Endothelial cell of umbilical vein (primary cell): ENCODE data around the gene WWC1. TPM values are rescaled to one million over a fixed set of nuclear protein-coding genes. Genes with fewer than 3 reads are reported as not detected.

Experiments
- BruUV-seq: library from RNA; stranded (reverse); fragments of 400-500 nt; replicated peaks from 2 replicates; lab custom pipeline; 2021; lab: Mats Ljungman, UMichigan
- CTCF ChIA-PET: fragments of 300-600, 350-600 bp; sonication (Branson Sonifier 250); formaldehyde crosslinking; loops from one replicate; lab custom pipeline; 2021; ENCODE audit warnings: antibody characterized with exemption, inconsistent platforms; lab: Charles Lee
- POLR2A ChIA-PET: fragments of 300-600, 350-600 bp; sonication (Branson Sonifier 250); formaldehyde crosslinking; loops from one replicate; lab custom pipeline; 2021; ENCODE audit warnings: antibody characterized with exemption, inconsistent platforms; lab: Charles Lee
- DNase-seq: peaks from one replicate; pipeline ENCODE4 v3.0.0-alpha.2; 2011; ENCODE audit warnings: low read depth, low spot score
- FAIRE-seq: peaks from 2 replicates; lab custom pipeline; 2011; peaks lifted over from hg19 to GRCh38; lab: Jason Lieb, UNC
- H2AFZ ChIP-seq: 2 replicates; pipeline ENCODE4 v1.6.0; 2012; ENCODE audit warnings: low read depth, low read length, control low read depth, inconsistent platforms
- H3K27ac ChIP-seq: 2 replicates; pipeline ENCODE4 v1.5.1; 2011; ENCODE audit warnings: low read depth, mild to moderate bottlenecking, control low read depth, low read length, moderate library complexity; ENCODE audit not compliant: insufficient read depth
- H3K27me3 ChIP-seq, 2 experiments: 2 replicates each; pipeline versions ENCODE4 v1.6.0 to v1.6.1; 2011; ENCODE audit warnings: low read length in 2 of 2, mixed read lengths in 1 of 2; ENCODE audit not compliant: control insufficient read depth in 2 of 2, insufficient read depth in 2 of 2
- H3K36me3 ChIP-seq, 2 experiments: 2 replicates in 1 of 2; 3 replicates in 1 of 2; pipeline ENCODE4 v1.5.1; 2011; ENCODE audit warnings: low read length in 2 of 2, mild to moderate bottlenecking in 1 of 2, moderate library complexity in 1 of 2; ENCODE audit not compliant: control insufficient read depth in 2 of 2, insufficient read depth in 2 of 2; ENCODE audit errors: extremely low read depth in 1 of 2
- H3K4me1 ChIP-seq: 3 replicates; pipeline ENCODE4 v1.5.1; 2011; ENCODE audit warnings: mild to moderate bottlenecking, low read length; ENCODE audit not compliant: control insufficient read depth, insufficient read depth; ENCODE audit errors: extremely low read depth
- H3K4me2 ChIP-seq: 2 replicates; pipeline ENCODE4 v1.6.1; 2011; ENCODE audit warnings: low read length, control low read depth, mixed read lengths; ENCODE audit not compliant: insufficient read depth
- H3K4me3 ChIP-seq, 3 experiments: fragments of 200-600 bp in 1 of 3; sonication (generic), shearing (Covaris generic) in 1 of 3; replicated peaks in 1 of 3; 2 replicates each; pipeline ENCODE4 v1.5.1; 2011 to 2016; ENCODE audit warnings: control low read depth in 3 of 3, low read length in 3 of 3, mild to moderate bottlenecking in 2 of 3, inconsistent platforms in 1 of 3, low read depth in 1 of 3, moderate library complexity in 1 of 3; ENCODE audit not compliant: insufficient read depth in 1 of 3
- H3K79me2 ChIP-seq: 2 replicates; pipeline ENCODE4 v1.6.0; 2012; ENCODE audit warnings: low read length, inconsistent platforms; ENCODE audit not compliant: control insufficient read depth, insufficient read depth
- H3K9ac ChIP-seq: replicated peaks from 2 replicates; pipeline ENCODE3; 2011; ENCODE audit warnings: low read length, control low read depth; ENCODE audit not compliant: insufficient read depth; ENCODE audit errors: extremely low read depth
- H3K9me1 ChIP-seq: replicated peaks from 3 replicates; pipeline ENCODE4 v1.6.0; 2011; ENCODE audit warnings: mild to moderate bottlenecking, low read length; ENCODE audit not compliant: control insufficient read depth, insufficient read depth; ENCODE audit errors: extremely low read depth
- H3K9me3 ChIP-seq: replicated peaks from 2 replicates; pipeline ENCODE4 v1.5.1; 2012; ENCODE audit warnings: low read length, inconsistent platforms; ENCODE audit not compliant: control insufficient read depth, insufficient read depth
- H4K20me1 ChIP-seq: replicated peaks from 2 replicates; pipeline ENCODE3; 2011; ENCODE audit warnings: mild to moderate bottlenecking, low read length; ENCODE audit not compliant: control insufficient read depth, insufficient read depth; ENCODE audit errors: extremely low read depth
- EZH2 ChIP-seq: IDR thresholded peaks from 2 replicates; pipeline ENCODE4 v1.6.1; 2012; ENCODE audit warnings: borderline replicate concordance, low read depth, mild to moderate bottlenecking, moderate library complexity, low read length, inconsistent platforms; ENCODE audit not compliant: severe bottlenecking
- FOS ChIP-seq: IDR thresholded peaks from 2 replicates; pipeline ENCODE4 v1.6.1; 2011; ENCODE audit warnings: mild to moderate bottlenecking, low read length, moderate library complexity, borderline replicate concordance; ENCODE audit not compliant: insufficient read depth
- GATA2 ChIP-seq: IDR thresholded peaks from 2 replicates; pipeline ENCODE4 v1.7.0; 2011; ENCODE audit warnings: low read depth, mild to moderate bottlenecking, moderate library complexity, mixed read lengths, low read length; ENCODE audit not compliant: insufficient read length, insufficient read depth
- JUN ChIP-seq: IDR thresholded peaks from 2 replicates; pipeline ENCODE4 v1.6.1; 2011; ENCODE audit warnings: borderline replicate concordance, low read depth; ENCODE audit not compliant: insufficient read length, insufficient read depth
- MYC ChIP-seq: IDR thresholded peaks from one replicate; pipeline ENCODE4 v1.6.1; 2011; ENCODE audit warnings: mild to moderate bottlenecking, low read depth, low read length
- POLR2A ChIP-seq: IDR thresholded peaks from 2 replicates; pipeline ENCODE4 v1.6.1; 2012; ENCODE audit warnings: low read depth, mild to moderate bottlenecking, control low read depth, low read length
- POLR2AphosphoS5 ChIP-seq: IDR thresholded peaks from 2 replicates; pipeline ENCODE4 v1.6.1; 2012; ENCODE audit warnings: low read depth, mild to moderate bottlenecking, control low read depth, low read length, moderate library complexity; ENCODE audit not compliant: insufficient read depth
- dilution Hi-C: fragments of 300-500 bp; cut with MboI; formaldehyde crosslinking; loops from one replicate; pipeline ENCODE4 v1.15.0; 2019; ENCODE audit warnings: low sequenced_read_pairs; ENCODE audit not compliant: extremely low pct_ligation_motif_present
- intact Hi-C: fragments of 100-400 bp; cut with micrococcal nuclease; formaldehyde crosslinking; loops from one replicate; pipeline ENCODE4 v1.10.0; 2022
- polyA plus RNA-seq, 4 experiments: library from polyadenylated mRNA; depleted of rRNA in 3 of 4; stranded (reverse) in 3 of 4; unstranded in 1 of 4; fragments of >200 nt; gene quantifications; 2 replicates each; pipeline versions ENCODE4 v1.2.1 to v1.2.3, GENCODE V29; 2011 to 2012; ENCODE audit warnings: missing spikeins in 1 of 4
- total RNA-seq: library from RNA; stranded (reverse); gene quantifications from 2 replicates; pipeline ENCODE4 v1.2.3, GENCODE V29; 2021
- TF ChIP-seq, protein P1 (sequence below), 2 donors: IDR thresholded peaks; 1 replicate in 1 of 2; 2 replicates in 1 of 2; pipeline ENCODE4 v1.5.1; 2011; ENCODE audit warnings: low read length in 2 of 2, mild to moderate bottlenecking in 2 of 2, moderate library complexity in 2 of 2, control low read depth in 1 of 2, inconsistent platforms in 1 of 2, low read depth in 1 of 2; ENCODE audit not compliant: insufficient read depth in 1 of 2; ENCODE audit errors: extremely low read depth in 1 of 2
- TF ChIP-seq, protein P2 (sequence below): IDR thresholded peaks from 2 replicates; pipeline ENCODE4 v1.6.1; 2011; ENCODE audit not compliant: insufficient read depth, insufficient read length

Gene WWC1
- total and polyA plus RNA-seq, 2 donors (not counting 3 experiments of a cell fraction or from before 2014, with no cell fraction given): 0.03 to 0.91 TPM

GRCh38 chr5:168375214-168375613 lies 83.8 kb downstream of the WWC1 start:
- H2AFZ ChIP-seq: no peak overlapping the region
- no peaks in the 10 kb centered on the region for H3K4me1 ChIP-seq
- no peak overlapping the region for H3K4me3 ChIP-seq
- no peaks in the 10 kb centered on the region for H3K36me3 ChIP-seq
- DNase-seq (no peak), FAIRE-seq (no peak)
- no peaks in the 10 kb centered on the region for H3K79me2 ChIP-seq
- H3K27ac ChIP-seq: no peak overlapping the region
- TF ChIP-seq, protein P1, sequence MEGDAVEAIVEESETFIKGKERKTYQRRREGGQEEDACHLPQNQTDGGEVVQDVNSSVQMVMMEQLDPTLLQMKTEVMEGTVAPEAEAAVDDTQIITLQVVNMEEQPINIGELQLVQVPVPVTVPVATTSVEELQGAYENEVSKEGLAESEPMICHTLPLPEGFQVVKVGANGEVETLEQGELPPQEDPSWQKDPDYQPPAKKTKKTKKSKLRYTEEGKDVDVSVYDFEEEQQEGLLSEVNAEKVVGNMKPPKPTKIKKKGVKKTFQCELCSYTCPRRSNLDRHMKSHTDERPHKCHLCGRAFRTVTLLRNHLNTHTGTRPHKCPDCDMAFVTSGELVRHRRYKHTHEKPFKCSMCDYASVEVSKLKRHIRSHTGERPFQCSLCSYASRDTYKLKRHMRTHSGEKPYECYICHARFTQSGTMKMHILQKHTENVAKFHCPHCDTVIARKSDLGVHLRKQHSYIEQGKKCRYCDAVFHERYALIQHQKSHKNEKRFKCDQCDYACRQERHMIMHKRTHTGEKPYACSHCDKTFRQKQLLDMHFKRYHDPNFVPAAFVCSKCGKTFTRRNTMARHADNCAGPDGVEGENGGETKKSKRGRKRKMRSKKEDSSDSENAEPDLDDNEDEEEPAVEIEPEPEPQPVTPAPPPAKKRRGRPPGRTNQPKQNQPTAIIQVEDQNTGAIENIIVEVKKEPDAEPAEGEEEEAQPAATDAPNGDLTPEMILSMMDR (IDR thresholded peaks at IDR 0.05; ENCODE audit: extremely low read depth in 1 of 2, insufficient read depth in 1 of 2, low read depth in 1 of 2, low read length in 2 of 2): no peak
- TF ChIP-seq FOS (no peak), POLR2AphosphoS5 (no peak), EZH2 (no peak), GATA2 (no peak), MYC (no peak), JUN (no peak), POLR2A (no peak)
- TF ChIP-seq, protein P2, sequence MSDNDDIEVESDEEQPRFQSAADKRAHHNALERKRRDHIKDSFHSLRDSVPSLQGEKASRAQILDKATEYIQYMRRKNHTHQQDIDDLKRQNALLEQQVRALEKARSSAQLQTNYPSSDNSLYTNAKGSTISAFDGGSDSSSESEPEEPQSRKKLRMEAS: no peak
- POLR2A ChIA-PET: no interaction called here
- H3K9ac ChIP-seq: no peak overlapping the region
- intact Hi-C loops: no loop called here
- CTCF ChIA-PET: no interaction called here
- no TSS peak for BruUV-seq
- H3K27me3 ChIP-seq: no peaks in the 10 kb centered on the region
- H3K9me1 ChIP-seq: no peaks in the 10 kb centered on the region
- no peak overlapping the region for H3K4me2 ChIP-seq
- dilution Hi-C loops: no loop called here
- no peaks in the 10 kb centered on the region for H4K20me1 ChIP-seq
- H3K9me3 ChIP-seq: no peaks in the 10 kb centered on the region
